BJ (cell line): Measurements from ENCODE around the gene VEZF1. TPM values are rescaled to one million over a fixed set of nuclear protein-coding genes. Genes with fewer than 3 reads are reported as not detected.

Experiments
- CTCF ChIA-PET: fragments of 350-600 bp; formaldehyde crosslinking; extraction: SDS; loops from one replicate; lab custom pipeline; 2021; ENCODE audit warnings: antibody characterized with exemption, inconsistent platforms; lab: Yijun Ruan, JAX
- POLR2A ChIA-PET: fragments of 300-600 bp; sonication (Branson Sonifier 250); formaldehyde crosslinking; extraction: SDS; loops from one replicate; lab custom pipeline; 2021; ENCODE audit warnings: antibody characterized with exemption; lab: Charles Lee
- DNase-seq: peaks from one replicate; pipeline ENCODE4 v3.0.0-alpha.2; 2011; ENCODE audit warnings: low read depth
- H3K27me3 ChIP-seq: 2 replicates; pipeline ENCODE4 v1.6.0; 2011; ENCODE audit warnings: low read length; ENCODE audit not compliant: control insufficient read depth, insufficient read depth
- H3K36me3 ChIP-seq: 2 replicates; pipeline ENCODE4 v1.5.1; 2011; ENCODE audit warnings: low read length; ENCODE audit not compliant: control insufficient read depth, insufficient read depth
- H3K4me3 ChIP-seq: 2 replicates; pipeline ENCODE4 v1.5.1; 2011; ENCODE audit warnings: low read depth, mild to moderate bottlenecking, control low read depth, low read length
- polyA plus RNA-seq: library from polyadenylated mRNA; depleted of rRNA; stranded (reverse); fragments of >200 nt; gene quantifications from 2 replicates; pipeline ENCODE4 v1.2.3, GENCODE V29; 2011
- TF ChIP-seq, protein P1 (sequence below): IDR thresholded peaks from 2 replicates; pipeline ENCODE4 v1.5.1; 2011; ENCODE audit warnings: low read depth, mild to moderate bottlenecking, control low read depth, inconsistent platforms, low read length, moderate library complexity; ENCODE audit not compliant: insufficient read depth

Gene VEZF1
- polyA plus RNA-seq, 1 experiment, result 27.3 TPM

DNA sequence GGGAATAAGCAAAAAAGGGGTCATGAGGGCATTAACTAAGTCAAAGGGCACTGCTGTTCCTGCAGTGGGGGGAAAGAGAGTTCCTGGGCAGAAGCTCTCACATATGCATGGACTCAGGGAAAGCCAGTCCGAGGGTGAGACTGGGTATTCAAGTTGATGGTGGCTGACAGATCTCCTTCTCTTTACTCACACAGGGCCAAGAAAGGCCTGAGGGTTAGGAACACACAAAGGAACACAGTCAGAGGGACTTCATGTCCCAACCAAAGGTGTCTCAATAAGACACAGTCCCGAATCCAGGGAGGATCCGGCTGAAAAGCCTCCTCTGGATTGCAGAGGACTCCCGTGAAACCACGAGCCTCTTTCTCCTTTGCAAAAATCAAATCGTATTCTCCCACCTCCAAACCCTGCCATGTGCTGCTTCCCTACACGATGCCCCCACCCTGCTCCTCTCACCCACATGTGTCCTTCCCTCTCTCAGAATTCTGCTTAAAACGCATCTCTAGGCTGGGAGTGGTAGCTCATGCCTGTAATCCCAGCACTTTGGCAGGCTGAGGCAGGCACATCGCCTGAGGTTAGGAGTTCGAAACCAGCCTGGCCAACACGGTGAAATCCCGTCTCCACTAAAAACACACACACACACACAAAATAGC, 56.4 kb downstream of the VEZF1 start:
- CTCF ChIA-PET, result interaction anchor here (1.2 kb wide), 1 partner anchor 21 kb away, joined by 3 read pairs; no protein-coding TSS in a partner anchor
- Histone ChIP-seq H3K4me3 (no peak overlapping the region), H3K27me3 (no peaks in the 10 kb centered on the region), H3K36me3 (no peaks in the 10 kb centered on the region)
- TF ChIP-seq, protein P1, sequence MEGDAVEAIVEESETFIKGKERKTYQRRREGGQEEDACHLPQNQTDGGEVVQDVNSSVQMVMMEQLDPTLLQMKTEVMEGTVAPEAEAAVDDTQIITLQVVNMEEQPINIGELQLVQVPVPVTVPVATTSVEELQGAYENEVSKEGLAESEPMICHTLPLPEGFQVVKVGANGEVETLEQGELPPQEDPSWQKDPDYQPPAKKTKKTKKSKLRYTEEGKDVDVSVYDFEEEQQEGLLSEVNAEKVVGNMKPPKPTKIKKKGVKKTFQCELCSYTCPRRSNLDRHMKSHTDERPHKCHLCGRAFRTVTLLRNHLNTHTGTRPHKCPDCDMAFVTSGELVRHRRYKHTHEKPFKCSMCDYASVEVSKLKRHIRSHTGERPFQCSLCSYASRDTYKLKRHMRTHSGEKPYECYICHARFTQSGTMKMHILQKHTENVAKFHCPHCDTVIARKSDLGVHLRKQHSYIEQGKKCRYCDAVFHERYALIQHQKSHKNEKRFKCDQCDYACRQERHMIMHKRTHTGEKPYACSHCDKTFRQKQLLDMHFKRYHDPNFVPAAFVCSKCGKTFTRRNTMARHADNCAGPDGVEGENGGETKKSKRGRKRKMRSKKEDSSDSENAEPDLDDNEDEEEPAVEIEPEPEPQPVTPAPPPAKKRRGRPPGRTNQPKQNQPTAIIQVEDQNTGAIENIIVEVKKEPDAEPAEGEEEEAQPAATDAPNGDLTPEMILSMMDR, result no peak
- POLR2A ChIA-PET, result no interaction called here
- DNase-seq, result no peak

DNA sequence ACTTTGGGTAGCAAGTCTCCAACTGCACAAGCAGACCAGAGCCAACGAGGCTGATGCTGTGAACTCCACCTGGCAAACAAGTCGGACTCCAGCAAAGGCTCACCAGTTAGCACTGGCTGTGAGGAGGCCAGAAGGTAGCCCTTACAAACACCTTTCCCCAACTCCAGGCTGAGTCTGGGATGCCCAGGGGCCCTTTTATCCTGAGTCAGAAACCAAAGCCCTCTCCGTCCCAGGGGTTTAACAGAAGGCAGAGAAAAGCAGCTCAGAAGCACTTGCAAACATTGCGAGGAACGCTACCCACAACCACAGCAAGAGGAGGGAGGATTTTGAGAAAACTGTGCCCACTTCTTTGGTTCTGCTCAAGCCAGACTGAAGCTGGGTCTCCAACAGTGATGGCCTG, 57.8 kb downstream of the VEZF1 start:
- ChIA-PET POLR2A (no interaction called here), CTCF (interaction anchor here (1.0 kb wide), 1 partner anchor 31 kb away, joined by 3 read pairs; no protein-coding TSS in a partner anchor)
- TF ChIP-seq, protein P1, result no peak
- no peak for DNase-seq
- no peaks in the 10 kb centered on the region for H3K27me3 ChIP-seq
- no peaks in the 10 kb centered on the region for H3K36me3 ChIP-seq
- no peak overlapping the region for H3K4me3 ChIP-seq

DNA sequence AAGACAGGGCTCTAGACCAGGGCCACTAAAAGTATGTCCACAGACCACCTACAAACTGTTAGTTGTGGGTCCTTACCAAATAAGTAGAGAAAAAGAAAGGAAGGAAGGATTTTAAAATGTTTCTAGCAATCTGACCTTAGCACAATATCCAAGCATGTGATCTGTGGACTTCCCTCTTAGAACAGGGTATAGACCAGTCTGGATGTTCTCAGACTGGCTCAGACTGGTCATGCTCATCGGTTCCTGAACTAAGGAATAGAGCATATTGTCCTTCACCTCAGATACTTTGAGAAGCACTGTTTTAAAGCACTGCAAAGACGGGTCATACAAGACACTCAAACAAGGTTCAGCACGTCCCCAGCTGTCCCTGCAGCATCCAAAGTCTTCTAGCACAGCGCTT, 58.7 kb downstream of the VEZF1 start:
- Histone ChIP-seq H3K36me3 (no peaks in the 10 kb centered on the region), H3K27me3 (no peaks in the 10 kb centered on the region), H3K4me3 (no peak overlapping the region)
- POLR2A ChIA-PET, result no interaction called here
- TF ChIP-seq, protein P1, result no peak
- CTCF ChIA-PET, result no interaction called here
- DNase-seq, result no peak

DNA sequence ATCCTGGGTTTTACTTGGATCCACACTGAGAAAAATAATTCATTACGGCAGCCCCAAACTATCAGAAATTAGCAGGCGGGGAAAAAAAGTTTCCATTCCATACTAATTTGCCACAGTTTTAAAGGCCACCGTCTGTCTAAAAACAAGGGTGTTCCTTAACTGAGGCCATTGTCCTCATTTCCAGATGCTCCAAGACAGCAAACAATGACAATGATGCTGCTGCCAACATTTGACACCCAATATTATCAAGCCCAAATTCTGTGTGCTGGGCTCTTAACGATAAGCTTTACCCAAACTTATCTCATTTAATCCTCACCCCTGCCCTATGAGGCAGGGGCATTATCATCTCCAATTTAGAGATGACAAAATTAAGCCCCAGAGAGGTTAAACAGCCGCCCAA, 59.1 kb downstream of the VEZF1 start:
- ChIA-PET CTCF (no interaction called here), POLR2A (no interaction called here)
- TF ChIP-seq, protein P1, result no peak

DNA sequence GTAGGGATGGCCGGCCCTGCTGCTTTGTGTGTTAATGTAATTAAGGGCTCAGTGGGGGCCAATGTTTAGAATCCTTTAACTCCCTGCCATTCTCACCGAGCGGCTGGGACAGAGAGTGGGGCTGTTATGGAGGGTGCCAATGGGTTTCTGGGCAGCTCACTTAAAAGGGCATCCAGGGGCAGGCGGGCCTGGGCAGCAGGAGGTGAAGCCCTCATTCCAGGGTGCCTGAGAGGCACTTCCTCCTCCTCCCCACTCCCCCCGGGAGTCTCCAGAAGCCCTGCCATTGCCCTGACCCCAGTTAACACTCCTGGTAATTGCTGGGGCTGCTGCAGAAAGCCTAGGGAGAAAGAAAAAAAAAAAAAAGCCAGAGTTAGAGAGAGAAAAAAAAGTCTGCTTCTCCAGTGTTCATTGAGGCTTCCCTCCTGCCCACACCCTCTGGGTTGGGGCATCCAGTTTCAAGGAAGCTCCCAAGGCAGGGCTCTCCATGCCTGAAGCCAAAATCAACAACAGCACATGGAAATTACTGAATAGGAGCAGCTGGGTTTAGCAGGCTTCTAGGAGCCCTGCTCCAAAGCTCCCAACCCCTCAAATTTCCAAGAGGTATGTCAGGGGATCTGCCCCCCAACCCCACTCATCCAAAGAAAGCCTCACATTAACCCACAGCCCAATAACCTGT, 60.9 kb downstream of the VEZF1 start:
- POLR2A ChIA-PET, result interaction anchor here (0.7 kb wide), 1 partner anchor 48 kb away, joined by 14 read pairs; no protein-coding TSS in a partner anchor
- TF ChIP-seq, protein P1, result no peak
- CTCF ChIA-PET, result interaction anchor here (0.6 to 1.5 kb wide), 4 partner anchors 9 to 35 kb away, joined by 3 read pairs; no protein-coding TSS in a partner anchor
- peak; percentile 53 for DNase-seq
- Histone ChIP-seq H3K36me3 (no peaks in the 10 kb centered on the region), H3K27me3 (no peaks in the 10 kb centered on the region), H3K4me3 (no peak overlapping the region)

More for the DNA sequence above, 59.1 kb downstream of the VEZF1 start:
- H3K36me3 ChIP-seq, result no peaks in the 10 kb centered on the region
- no peak overlapping the region for H3K4me3 ChIP-seq
- DNase-seq, result no peak
- H3K27me3 ChIP-seq, result no peaks in the 10 kb centered on the region
